Measurements from ENCODE around the gene LRRC45. TPM values are rescaled to one million over a fixed set of nuclear protein-coding genes. Genes with fewer than 3 reads are reported as not detected.

The LRRC45 gene
- total RNA-seq, 2 experiments from 2014 or later: 41.2 to 52.0 TPM

- DNase-seq (ENCODE audit: low spot score): no peak
- intact Hi-C loops (cut with micrococcal nuclease; ENCODE audit: unreplicated experiment): no loop called here
- POLR2A ChIA-PET: interaction anchor here (1.0 kb wide), 1 partner anchor 11 kb away, joined by 3 read pairs; the partner anchor contains the start of gene DCXR
- Histone ChIP-seq H2AFZ (ENCODE audit: low read length) (no peak overlapping the region), H3K4me1 (ENCODE audit: insufficient read depth, low read length, poor library complexity, severe bottlenecking) (peaks cover 21% of the 10 kb centered on the region), H3K79me2 (ENCODE audit: insufficient read depth, low read depth, low read length) (peaks cover 8% of the 10 kb centered on the region; the same call in 1 of the 2 replicates), H3K9me3 (ENCODE audit: low read length) (no peaks in the 10 kb centered on the region), H3K4me2 (ENCODE audit: low read length) (no peak overlapping the region), H4K20me1 (ENCODE audit: insufficient read depth, low read length) (no peaks in the 10 kb centered on the region), H3K27ac (ENCODE audit: low read depth, low read length, poor library complexity, severe bottlenecking) (no peak overlapping the region), H3K9me2 (ENCODE audit: insufficient read depth, low read length) (no peaks in the 10 kb centered on the region), H3K4me3 (ENCODE audit: low read depth, low read length, poor library complexity, severe bottlenecking) (no peak overlapping the region), H3K36me3 (ENCODE audit: insufficient read depth, low read length) (peaks cover 9% of the 10 kb centered on the region; the same call in 1 of the 2 replicates)
- CTCF ChIA-PET (ENCODE audit: unreplicated experiment): interaction anchor here (0.6 to 0.8 kb wide), 2 partner anchors 11 to 13 kb away, joined by 3 read pairs; partner anchors contain the start of gene DCXR
- TF ChIP-seq CTCF (conservative IDR thresholded peaks at IDR 0.05; ENCODE audit: low read length) (no peak), EZH2phosphoT487 (IDR thresholded peaks at IDR 0.05; ENCODE audit: borderline replicate concordance, low read depth, low read length) (no peak)
- BruUV-seq (replicated peaks): no TSS peak
Observed at GRCh38 chr17:82049106-82049505, 26.0 kb downstream of the LRRC45 start.

- Histone ChIP-seq H3K4me3 (ENCODE audit: low read depth, low read length, poor library complexity, severe bottlenecking) (no peak overlapping the region), H3K4me1 (ENCODE audit: insufficient read depth, low read length, poor library complexity, severe bottlenecking) (peaks cover 21% of the 10 kb centered on the region), H3K9me3 (ENCODE audit: low read length) (no peaks in the 10 kb centered on the region), H3K27ac (ENCODE audit: low read depth, low read length, poor library complexity, severe bottlenecking) (no peak overlapping the region), H3K36me3 (ENCODE audit: insufficient read depth, low read length) (peaks cover 14% of the 10 kb centered on the region; the same call in 1 of the 2 replicates), H3K4me2 (ENCODE audit: low read length) (no peak overlapping the region), H3K79me2 (ENCODE audit: insufficient read depth, low read depth, low read length) (peaks cover 8% of the 10 kb centered on the region; the same call in 1 of the 2 replicates), H4K20me1 (ENCODE audit: insufficient read depth, low read length) (no peaks in the 10 kb centered on the region), H2AFZ (ENCODE audit: low read length) (no peak overlapping the region), H3K9me2 (ENCODE audit: insufficient read depth, low read length) (no peaks in the 10 kb centered on the region)
- no TSS peak for BruUV-seq (replicated peaks)
- intact Hi-C loops (cut with micrococcal nuclease; ENCODE audit: unreplicated experiment): no loop called here
- CTCF ChIA-PET (ENCODE audit: unreplicated experiment): interaction anchor here (0.6 to 0.8 kb wide), 2 partner anchors 12 to 14 kb away, joined by 3 read pairs; partner anchors contain the start of gene DCXR
- DNase-seq (ENCODE audit: low spot score): no peak
- POLR2A ChIA-PET: interaction anchor here (1.0 kb wide), 1 partner anchor 11 kb away, joined by 3 read pairs; the partner anchor contains the start of gene DCXR
- TF ChIP-seq CTCF (conservative IDR thresholded peaks at IDR 0.05; ENCODE audit: low read length): no peak
- TF ChIP-seq EZH2phosphoT487 (IDR thresholded peaks at IDR 0.05; ENCODE audit: borderline replicate concordance, low read depth, low read length): no peak
Observed at GRCh38 chr17:82049521-82049971, 26.4 kb downstream of the LRRC45 start.

GRCh38 chr17:82050152-82050760 lies 27.2 kb downstream of the LRRC45 start:
- Histone ChIP-seq H3K36me3 (ENCODE audit: insufficient read depth, low read length) (peaks cover 21% of the 10 kb centered on the region; the same call in 1 of the 2 replicates), H4K20me1 (ENCODE audit: insufficient read depth, low read length) (no peaks in the 10 kb centered on the region), H3K79me2 (ENCODE audit: insufficient read depth, low read depth, low read length) (peaks cover 8% of the 10 kb centered on the region; the same call in 1 of the 2 replicates), H3K27ac (ENCODE audit: low read depth, low read length, poor library complexity, severe bottlenecking) (no peak overlapping the region), H2AFZ (ENCODE audit: low read length) (no peak overlapping the region), H3K9me2 (ENCODE audit: insufficient read depth, low read length) (no peaks in the 10 kb centered on the region), H3K4me2 (ENCODE audit: low read length) (peak overlapping the region; percentile 89), H3K4me1 (ENCODE audit: insufficient read depth, low read length, poor library complexity, severe bottlenecking) (peaks cover 21% of the 10 kb centered on the region), H3K9me3 (ENCODE audit: low read length) (no peaks in the 10 kb centered on the region), H3K4me3 (ENCODE audit: low read depth, low read length, poor library complexity, severe bottlenecking) (peak overlapping the region; percentile 75)
- BruUV-seq (replicated peaks): TSS peak; percentile 46
- DNase-seq (ENCODE audit: low spot score): no peak
- TF ChIP-seq EZH2phosphoT487 (IDR thresholded peaks at IDR 0.05; ENCODE audit: borderline replicate concordance, low read depth, low read length) (no peak), CTCF (conservative IDR thresholded peaks at IDR 0.05; ENCODE audit: low read length) (no peak)
- intact Hi-C loops (cut with micrococcal nuclease; ENCODE audit: unreplicated experiment): no loop called here
- ChIA-PET CTCF (ENCODE audit: unreplicated experiment) (no interaction called here), POLR2A (interaction anchor here (1.0 kb wide), 1 partner anchor 12 kb away, joined by 3 read pairs; the partner anchor contains the start of gene DCXR)
